HG03039 (cell line): Measurements from ENCODE around the gene CKB.

Experiments used
- ATAC-seq: cut with Tn5 transposase; IDR thresholded peaks from one replicate; pipeline ENCODE4 v1.9.1; 2021; ENCODE audit warnings: mild to moderate bottlenecking, moderate library complexity; ENCODE audit not compliant: unreplicated experiment

Gene CKB

DNA sequence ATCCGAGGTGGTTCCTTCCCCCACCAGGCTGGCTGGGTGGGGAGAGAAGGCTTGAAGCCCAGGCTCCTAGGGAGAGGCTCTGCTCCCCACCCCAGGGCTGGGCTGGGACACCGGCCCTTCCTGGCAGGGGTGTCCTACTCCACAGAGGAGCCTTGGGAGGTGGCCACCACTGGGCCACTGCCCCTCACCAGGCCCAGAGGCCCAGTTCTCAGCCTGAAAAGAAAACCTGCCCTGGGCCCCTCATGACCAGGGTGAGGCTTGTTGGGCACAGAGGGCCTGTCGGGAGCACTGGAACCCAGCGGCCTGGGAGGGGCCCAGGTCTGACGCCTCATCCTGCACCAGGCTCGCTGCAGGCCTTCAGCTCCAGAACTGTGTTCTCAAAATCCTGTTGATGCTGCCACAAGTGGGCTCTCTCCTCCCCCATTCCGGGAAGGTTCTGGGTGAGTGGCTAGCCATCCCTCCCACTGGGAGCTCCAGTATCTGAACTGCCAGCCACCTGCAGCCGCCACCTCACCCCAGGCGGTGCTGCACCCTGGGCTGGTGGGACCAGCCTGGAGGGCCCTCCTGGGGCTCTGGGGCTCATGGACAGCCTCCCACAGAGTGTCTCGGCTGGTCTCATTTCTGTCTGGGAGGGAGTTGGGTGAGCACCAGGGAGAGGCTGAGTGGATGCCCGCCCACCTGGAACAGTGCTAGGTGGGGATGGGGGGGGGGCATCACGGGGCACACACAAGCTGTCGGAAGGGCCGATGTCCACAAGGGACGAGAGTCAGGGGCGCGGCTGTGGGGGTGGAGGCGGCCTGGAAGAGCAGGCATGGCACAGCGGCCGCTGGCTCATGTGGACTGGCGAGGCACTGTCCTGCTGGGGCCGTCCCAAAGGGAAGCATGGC lies 28.1 kb upstream of the CKB start:
- no peak for ATAC-seq

DNA sequence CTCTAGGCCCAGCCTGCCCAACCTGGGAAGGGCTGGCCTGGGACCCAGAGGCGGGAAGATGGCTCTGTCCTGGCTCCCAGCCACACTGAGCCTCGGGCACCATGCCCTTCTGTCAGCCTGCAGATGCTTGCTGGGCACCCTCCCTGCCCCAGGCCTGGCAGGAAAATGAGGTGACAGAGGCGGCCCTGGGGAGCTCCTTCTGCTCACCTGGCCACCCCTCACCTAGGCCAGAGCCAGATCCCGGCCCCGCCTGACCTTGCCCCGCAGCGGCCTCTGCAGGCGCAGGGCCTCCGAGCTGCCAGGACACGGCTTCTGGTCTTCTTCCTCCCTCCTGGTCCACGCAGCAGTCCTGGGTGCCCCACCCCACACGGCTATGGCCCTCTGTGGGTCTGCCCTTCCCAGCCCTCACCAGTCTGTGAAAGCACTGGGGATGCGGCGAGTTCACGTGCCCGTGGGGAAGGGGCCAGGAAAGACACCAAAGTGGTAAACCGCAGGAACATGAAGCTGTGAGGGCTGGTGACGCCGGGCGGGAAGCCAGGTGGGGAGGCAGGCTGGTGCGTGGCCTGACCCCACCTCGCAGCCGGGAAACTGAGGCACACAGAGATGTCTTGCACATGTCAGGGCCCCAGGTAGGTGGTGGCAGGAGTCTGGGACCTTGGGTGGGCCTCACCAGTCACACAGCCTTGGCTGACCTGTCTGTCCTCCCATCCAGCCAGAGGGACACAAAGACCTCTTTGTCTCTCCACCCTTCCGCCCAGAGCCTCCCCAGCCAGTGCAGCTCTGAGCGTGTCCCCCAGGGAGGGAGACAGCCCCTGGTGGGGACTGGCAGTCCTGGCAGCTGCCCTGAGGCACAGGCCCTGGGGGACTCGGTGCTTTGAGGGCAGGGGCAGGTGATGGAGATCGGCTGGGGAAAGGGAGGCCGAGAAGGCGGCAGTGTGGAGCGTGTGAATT lies 27.0 kb upstream of the CKB start:
- no peak for ATAC-seq

DNA sequence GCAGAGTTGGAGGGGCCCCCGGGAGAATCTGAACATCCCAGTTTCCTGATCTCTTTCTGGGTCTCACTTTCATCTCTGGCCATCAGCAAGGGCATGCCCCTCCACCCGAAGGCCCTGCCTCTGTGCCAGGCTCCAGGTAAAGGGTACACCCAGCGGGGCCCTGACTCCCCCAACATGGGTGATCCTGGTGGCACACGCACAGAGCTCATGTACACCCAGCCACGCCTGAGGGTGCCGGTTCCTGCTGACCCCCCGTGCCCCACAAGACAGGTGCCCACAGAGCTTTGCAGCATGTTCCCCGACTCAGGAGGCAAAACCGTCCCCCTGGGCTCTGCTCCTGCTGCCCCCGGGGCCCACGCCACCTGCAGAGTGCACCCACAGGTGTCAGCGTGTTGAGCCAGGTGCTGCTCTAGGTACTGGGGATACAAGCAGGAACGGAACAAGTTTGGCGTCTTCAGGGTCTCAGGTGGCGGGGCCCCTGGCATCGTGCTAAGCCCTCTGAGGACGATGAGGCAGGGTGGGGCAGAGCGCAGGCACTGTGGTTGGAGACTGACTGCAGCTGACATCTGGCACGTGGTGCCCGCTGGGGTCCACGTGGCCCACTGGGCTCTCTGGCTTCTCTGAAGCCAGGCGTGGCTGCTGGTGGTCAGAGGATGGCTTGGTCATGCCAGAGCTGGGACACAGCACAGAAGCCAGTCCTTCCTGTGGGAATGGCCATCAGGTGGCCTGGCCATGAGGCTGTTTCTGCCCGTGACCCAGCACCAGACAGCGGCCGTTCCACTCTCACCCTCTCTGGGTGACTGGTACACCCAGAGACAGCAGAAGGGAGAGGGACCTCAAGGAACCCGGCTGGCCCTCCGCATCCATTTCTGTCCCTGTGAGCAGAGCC lies 26.1 kb upstream of the CKB start:
- no peak for ATAC-seq

DNA sequence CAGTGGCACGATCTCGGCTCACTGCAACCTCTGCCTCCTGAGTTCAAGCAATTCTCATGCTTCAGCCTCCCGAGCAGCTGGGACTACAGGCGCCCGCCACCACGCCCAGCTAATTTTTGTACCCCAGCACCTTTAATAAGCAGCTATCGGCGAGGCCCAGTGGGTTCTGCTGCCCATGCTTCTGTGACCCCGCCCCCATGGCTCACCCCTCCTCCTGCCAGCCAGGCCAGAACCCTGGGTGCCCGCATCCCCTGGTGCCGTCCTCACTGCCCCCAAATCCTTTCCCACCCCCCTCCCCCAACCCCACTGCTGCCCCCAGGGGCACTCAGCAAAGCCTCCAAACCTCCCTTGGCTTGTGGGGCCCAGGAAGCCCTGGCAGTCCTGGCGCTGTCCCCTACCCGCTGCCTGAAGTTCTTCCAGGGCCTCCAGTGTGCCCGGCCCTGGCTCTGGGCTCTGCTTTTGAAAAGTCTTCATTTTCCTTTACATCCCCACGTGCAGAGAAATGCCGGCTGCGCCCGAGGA lies 25.4 kb upstream of the CKB start:
- ATAC-seq, result no peak

DNA sequence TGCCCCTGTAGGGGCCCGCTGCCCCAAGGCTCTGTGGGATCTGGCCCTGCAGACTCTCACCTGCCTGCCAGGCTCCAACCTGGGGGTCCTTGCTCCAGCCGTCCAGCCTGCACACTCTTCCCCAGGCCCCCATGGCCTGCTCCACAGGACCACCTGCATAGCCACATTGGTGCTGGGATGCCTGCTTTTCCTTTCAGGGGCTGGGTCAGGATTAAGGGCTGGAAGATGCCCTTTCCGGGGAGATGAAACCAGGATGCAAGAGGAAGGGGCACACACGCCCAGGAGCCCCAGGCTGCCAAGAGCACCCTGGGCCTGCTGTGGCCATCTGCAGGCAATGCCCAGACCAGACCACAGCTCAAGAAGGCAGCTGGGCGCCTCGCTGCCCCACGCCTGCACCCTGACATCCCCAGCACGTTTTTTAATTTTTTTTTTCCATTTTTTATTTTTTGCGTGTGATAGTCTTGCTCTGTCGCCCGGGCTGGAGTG lies 24.9 kb upstream of the CKB start:
- no peak for ATAC-seq

DNA sequence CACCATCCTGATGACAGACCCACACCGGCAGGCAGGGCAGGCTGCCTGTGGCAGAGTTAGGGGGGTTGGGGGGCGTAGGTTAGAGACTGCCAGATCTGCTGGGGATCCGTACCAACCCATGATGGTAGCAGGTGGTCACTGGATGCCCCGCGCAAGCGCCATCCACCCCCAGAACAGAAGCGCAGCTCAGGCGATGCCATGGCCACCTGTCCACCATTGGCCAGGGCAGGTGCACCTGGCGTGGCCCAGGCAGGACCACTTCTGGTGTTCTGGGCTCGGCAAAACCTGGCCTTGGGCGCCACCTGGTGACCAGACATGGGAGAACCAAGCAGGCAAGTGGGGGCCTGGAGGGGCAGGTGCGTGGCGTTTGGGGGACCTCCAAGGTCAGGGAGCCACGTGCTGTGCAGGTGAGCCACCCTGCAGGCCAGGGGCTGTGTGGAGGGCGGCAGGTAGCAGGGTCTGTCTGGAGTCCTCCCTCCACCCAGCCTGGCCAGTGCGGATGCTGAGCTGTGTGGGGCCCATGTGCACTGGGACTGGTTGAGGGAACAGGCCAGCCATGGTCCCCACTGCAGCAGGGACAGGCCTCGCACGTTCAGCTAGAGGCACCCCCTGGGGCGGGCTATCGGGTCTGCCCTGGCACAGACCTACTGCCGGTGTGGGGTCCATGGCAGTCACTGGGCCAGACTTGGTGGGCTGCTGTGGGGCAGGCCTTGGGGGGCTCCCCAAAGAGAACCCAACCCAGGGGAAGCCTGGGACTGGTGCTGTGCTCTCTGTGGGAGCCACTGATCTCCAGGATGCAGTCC lies 24.2 kb upstream of the CKB start:
- ATAC-seq, result no peak

DNA sequence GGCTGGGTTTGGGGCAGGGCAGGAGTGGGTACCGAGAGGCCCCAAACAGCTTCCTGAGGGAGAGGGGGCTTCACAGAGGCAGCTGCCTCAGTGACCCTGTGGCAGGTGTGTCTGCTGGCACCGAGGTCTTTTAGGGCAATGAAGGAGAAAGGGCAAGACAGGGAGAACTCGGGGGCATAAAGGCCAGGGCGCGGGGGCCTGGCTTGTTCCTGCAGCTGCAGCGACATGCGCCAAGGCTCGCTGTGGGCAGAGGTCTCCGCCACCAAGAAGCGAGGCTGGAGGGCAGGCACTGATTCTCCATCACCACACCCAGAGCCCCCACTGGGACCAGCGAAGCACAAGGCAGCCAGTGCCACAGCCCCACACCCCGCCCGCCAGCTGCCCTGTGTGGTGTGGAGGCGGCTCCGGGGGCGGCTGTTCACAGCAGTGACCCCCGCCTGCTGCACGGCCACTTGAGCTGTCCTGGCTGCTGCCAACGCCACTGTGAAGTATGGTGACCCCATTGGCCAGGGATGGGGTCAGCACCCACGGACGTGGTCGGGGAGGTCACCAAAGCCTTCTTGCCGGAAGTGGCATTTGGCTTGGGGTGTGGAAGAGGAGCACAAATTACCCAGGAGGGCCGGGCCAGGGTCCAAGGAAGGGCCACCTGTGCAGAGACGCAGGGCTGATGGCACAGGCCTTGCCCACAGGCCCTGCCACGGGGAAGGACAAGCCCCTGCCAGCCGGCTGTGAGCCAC lies 23.5 kb upstream of the CKB start:
- ATAC-seq, result no peak

DNA sequence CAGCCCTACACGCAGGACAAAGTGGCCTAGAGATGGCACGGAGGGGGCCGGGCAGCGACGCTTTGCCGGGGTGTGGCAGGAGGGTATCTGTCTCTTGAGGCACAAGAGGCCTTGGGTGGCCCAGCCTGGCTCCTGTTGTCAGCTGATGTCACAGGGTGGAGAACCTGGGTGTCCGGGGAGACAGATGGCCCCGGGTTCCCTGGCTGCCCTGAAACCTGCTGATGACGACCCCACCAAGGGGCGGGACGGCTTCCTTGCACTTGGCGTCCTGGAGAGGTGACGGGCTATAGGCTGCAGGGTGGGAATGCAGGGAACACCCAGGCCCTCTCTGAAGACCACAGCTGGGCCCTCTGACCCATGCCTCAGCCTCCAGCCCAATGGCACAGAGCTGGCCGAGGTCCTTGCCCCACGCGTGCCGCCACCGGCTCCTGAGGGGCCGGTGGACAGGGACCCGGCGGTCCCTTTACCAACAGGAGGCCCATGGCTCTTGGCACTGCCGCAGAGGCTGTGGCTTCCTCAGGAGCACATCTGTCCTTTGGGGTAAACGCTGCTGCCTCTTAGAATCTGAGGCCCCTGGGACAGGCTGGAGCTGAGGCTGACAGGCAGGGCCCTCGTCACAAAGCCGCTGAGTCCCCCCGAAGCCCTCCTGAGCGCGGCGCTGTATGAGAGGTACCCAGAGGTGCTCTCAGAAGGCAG lies 22.7 kb upstream of the CKB start:
- ATAC-seq, result no peak

DNA sequence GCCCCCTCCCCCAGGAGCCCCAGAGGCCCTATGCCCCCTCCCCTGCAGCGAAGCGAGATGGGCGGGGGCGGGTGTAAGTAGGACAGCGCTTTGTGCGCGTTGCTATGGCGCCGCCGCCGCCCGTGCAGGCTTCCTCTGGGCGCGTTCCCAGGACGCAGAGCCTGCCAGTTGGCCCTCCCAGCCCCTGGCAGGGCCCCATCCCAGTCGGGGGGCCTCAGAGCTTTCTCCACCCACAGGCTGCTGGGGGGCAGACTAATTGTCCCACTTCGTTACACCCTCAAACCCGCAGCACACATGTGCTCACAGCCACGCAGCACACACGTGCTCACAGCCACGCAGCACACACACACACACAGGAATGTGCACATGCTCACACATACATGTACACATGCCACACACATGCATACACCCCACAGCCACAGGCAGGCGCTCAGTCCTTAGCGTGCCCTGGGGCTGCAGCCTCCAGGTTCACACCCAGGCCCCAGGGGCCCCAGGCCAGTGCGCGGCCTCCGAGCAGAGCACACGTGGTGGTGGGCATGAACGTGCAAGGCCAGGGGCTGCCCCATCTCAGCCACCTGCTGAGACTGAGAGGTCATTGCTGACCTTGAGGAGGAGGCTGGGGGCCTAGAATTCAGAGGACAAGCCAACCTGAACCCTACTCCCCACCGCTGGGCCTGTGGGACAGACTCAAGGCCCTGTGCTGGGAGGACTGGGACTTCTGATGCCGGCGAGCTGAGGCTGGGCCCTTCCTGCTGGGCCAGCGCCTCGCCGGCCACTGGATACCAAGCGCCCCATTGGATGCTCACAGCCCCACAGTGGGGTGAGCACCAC lies 22.0 kb upstream of the CKB start:
- no peak for ATAC-seq

DNA sequence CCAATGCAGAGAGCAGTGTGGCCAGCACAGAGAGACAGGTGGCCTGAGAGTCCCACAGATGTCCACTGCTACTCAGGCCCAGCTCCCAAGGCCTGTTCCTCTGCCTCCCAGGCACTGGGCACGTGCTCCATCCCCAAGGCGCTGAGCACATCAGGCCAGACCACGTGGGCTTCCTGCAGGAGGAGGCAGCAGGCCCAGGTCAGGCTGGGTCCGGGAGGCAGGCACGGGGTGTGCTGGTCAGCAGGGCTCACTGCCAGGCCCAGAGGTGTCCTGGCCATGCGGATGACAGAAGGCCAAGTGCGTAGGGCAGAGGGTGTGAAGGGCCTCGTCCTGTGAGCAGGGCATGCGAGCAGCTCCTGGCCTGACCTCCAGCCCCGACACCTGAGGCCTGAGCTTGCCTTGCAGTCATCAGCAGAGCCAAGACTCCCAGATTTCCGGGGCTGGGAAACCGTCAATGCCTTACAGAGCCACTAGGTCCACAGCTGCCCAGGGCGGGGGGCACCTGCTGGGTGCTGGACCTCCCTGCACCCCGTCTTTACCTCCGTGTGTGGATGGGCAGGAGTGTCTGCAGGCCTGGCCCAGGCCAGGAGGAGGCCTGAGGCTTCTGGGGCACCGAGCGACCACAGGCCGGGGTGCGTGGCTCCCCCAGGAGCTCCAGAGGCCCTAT lies 21.2 kb upstream of the CKB start:
- ATAC-seq, result no peak

DNA sequence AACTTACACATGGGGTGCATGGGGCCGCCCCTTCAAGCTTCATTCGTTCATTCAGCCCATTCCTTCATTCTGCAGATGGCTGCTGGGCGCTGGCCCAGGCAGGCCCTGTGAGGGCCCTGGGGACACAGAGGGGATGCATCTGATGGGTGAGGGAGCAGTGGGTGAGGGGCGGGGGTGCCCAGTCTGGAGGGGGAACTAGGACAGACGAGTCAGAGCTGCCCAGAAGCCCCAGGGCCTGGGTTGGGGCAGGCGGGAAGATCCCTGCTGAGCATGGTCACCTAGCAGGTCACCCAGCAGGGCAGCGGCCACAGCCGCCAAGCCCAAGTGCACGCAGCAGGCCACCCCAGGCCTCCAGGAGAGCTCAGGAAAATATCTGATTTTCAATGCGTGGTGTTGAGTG lies 20.5 kb upstream of the CKB start:
- ATAC-seq, result no peak

DNA sequence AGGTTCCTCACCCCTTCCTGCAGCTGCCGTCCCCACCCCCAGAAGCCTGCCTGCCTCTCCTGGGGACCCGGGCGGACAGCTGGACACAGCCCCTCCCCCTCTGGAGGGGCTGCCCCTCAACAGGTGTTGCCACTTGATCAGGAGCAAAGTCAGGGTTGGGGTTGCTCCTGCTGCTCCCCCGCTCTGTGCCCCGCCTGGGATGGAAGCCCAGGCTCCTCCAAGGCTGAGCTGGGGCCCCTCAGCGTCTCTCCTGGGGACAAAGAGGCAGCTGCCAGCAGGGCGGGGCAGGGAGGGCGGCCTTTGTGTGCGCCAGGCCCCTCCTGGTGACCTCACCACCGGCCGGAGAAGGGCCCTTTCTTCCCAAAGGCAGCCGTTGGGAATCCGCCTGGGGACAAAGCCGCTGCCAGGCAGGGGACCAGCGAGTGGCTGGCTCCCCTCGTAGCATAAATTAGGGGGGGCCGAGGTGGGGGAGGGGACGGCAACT lies 20.0 kb upstream of the CKB start:
- no peak for ATAC-seq

DNA sequence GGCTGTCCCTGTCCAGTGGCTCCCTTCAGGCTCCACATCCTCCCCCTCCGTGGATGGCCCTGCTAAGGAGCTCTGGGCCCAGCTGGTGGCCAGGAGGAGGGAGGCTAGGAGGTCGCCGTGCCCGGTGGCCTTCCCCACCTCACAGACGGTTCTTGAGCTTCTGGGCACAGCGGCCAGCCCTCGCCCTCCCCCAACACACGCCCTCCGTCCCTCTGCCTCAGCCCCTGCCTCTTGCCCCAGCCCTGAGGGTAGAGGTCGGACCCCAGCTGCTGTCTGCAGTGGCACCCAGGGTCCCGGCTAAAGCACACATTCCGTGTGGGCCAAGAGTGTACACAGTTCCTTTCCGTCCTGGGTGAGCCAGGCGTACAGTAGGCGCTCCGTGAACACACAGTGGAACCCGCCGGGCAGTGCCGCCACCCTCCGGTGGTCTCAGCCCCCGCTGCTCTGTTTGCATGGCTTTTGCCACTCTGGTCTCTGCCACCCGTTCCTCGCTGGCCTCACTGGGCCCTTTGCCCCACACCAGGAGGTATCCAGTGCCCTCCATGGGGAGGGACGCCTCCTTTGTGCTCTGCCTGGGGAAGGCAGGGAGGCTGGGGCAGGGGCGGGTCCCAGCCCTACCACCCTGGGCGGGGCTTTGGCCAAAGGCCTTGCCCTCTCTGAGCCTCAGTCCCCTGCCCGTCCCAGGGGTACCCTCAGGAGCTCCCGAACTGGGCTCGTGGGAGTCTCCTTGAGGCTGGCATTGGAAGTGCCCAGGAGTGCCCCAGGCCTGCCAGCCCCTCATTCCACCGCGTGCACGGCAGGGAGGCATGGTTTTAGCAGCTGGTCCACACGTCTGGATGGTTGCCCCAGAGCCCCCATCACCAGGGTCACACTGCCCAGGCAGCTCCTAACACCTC lies 19.3 kb upstream of the CKB start:
- ATAC-seq, result no peak

DNA sequence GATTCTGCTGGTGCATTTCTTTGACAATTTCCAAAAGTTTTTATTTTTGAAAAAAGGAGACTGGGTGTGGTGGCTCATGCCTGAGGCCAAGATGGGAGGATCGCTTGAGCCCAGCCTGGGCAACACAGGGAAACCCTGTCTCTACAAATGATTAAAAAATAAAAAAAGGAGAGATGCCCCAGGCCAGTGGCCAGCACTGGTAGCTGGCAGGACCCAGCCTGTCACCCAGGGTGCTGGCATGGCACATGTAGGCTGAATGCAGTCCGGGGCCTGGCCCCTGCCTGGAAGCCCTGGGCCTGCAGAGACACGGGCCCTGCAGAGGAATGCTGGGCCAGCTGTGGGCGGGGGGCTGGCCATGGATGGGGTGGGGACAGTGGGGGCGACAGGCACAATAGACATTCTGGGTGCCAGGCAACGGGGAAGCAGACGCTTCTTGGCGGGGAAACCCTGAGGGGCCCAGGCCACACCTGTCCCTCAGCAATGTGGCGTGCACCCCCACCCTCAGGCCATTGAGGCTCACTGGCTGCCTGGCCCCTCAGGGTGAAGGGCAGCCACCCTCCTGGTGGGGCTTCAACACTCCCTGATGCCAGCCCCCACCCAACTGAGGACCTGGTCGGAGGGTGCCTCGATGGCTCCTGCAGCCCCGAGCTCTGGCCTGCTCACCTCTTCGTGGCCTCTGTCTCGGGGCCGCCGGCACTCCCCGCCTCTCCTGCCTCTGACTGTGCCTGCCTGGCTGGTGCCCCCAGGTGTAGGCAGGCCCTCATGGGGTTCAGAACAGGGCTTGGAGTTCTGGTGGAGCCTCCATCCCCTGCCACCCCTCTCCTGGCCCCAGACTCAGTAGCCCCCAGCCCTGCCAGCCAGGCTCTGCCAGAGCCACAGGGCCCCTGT lies 18.4 kb upstream of the CKB start:
- ATAC-seq, result no peak
